ENCODE data around the gene ARHGEF6.

DNA sequence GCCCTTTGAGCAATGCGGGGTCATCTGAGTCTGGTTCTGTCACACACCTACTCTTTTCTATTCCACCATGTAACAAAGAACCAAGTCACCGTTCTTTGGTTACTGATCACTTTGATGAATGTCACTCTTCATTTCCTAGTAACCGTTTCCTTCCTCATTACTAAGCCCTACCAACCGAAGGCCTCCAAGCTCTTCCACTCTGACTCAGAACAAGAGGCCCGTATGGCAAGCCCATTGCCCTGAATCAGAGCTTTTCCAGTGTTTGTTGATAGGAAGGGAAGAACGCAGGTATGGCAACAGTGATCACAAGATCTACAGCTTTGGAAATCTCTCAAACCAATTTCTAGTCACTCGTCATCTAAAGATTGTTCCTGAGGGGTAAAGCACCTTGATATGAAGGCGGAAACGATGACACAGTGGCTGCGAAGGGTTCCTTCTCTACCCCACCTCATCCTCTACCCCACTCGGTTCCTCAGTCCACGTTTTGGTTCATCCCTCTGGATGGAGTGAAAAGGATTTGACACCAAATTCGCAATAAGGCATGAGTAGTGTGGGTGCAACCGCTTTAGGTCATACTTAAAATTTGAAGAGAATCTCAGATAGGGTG lies 160.7 kb downstream of the ARHGEF6 start:
- TF ChIP-seq, protein P1, sequence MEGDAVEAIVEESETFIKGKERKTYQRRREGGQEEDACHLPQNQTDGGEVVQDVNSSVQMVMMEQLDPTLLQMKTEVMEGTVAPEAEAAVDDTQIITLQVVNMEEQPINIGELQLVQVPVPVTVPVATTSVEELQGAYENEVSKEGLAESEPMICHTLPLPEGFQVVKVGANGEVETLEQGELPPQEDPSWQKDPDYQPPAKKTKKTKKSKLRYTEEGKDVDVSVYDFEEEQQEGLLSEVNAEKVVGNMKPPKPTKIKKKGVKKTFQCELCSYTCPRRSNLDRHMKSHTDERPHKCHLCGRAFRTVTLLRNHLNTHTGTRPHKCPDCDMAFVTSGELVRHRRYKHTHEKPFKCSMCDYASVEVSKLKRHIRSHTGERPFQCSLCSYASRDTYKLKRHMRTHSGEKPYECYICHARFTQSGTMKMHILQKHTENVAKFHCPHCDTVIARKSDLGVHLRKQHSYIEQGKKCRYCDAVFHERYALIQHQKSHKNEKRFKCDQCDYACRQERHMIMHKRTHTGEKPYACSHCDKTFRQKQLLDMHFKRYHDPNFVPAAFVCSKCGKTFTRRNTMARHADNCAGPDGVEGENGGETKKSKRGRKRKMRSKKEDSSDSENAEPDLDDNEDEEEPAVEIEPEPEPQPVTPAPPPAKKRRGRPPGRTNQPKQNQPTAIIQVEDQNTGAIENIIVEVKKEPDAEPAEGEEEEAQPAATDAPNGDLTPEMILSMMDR (IDR thresholded peaks at IDR 0.05): no peak
- TF ChIP-seq POLR2A (IDR thresholded peaks at IDR 0.05): no peak
